Putamen (tissue), 1 donor: ENCODE data around the gene POLR3H.

Experiments
- DNase-seq: peaks from one replicate; pipeline ENCODE4 v3.0.0-alpha.2; 2016; ENCODE audit warnings: low spot score

Gene POLR3H

DNA sequence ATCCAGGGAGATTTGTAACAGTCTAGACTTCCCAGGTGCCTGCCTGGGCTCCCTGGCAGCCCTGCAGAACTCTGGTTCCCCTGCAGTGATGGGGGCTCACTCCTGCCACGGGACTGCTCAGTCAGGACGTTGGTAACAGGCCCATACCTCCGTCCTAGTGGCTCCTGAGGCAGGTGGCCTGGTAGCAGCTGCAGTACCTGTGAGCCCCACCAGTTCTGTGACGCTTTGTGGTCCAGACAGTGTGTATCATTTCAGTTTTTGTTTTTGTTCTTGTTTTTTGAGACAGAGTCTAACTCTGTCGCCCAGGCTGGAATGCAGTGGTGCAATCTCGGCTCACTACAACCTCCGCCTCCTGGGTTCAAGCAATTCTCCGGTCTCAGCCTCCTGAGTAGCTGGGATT lies 27.8 kb downstream of the POLR3H start:
- no peak for DNase-seq

DNA sequence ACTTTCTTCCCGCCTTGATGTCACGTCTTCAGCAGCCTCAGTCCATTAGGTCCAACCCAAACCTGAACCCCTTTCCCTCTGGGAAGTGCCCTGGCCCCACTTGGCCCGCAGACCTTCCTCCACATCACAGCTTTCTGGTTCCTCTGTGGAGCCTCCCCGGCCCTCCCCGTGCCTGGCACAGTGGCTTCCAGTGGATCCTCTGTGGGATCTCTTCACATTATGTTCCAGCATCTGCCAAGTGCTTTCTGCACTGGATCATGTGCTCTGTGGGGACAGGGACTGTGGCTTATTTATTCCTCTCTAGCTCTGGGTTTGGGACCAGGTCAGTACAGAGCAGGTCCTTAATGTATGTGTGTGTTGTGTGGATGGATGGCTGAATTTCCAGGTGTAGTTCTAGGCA lies 30.9 kb downstream of the POLR3H start:
- peak; percentile 60 for DNase-seq

DNA sequence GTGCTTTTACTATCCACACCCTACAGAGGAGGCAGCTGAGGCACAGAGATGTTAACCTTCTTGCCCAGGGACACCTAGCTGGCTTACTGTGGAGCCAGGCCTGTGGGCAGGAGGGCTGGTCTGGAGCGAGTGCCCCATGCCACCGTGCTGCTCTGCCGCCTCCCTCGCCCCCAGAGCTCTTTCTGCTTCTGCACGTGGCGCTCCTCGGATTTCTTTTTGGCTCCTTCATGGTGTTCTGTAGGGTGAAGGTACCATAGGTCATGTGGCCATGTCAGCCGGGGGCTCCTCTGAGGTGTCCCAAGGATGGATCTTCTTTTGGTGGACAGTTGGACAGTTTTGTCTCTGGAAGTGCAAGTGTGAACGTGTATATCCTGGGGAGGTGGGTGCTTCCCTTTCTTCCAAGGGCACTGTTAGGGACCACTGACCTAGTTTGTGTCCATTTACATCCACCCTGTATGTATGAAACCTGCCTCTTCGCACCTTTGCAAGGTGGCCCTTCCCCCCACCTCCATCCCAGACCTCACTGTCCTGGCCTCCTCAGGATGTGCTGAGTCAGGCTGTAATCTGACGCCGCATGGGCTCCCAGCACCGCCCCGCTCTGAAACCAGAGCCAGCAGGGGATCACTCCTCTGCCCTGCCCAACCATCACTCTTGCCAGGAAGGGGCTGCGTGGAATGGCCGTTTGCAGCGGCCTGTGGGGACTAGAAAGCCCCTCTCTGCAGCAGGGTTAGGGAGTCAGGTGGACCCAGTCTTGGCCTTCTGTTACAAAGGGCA lies 31.7 kb downstream of the POLR3H start:
- DNase-seq = no peak

DNA sequence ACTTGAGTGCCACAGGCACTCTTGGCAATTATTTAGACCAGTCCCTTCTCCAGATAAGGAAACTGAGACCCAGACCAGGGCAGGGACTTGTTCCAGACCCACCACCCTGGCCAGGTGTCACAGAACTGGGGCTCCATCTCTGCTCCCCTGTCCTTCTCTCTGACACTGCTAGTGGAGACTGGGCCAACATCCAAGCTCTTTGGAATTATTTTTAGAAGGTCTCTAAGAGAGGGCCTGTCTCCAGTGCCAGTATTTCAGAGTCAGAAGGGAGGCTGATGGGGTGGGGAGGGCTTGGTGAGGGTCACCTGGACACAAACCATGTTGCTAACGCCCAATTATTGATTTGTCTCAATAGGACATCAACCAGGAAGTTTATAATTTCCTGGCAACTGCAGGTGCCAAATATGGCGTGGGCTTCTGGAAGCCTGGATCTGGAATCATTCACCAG lies 32.7 kb downstream of the POLR3H start:
- DNase-seq = no peak

DNA sequence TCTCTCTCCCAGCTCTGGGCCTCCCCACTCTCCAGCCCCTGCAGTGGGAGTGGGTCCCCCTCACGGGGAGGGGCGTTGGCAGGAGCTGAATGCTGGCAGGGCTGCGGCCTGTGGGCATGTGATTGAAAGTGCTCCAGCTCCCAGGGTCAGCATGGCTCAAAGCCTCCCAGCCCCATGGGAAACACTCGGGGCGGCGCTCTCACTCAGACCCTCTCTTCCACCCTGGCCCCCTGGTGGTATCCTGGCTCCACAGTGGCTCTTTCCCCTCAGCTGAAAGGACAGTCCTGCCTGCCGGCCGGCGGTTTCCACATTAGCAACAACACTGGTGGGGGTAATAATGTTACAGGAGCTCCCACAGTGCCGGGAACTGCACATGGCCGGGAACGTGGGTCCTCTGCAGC lies 35.5 kb downstream of the POLR3H start:
- peak; percentile 91 for DNase-seq

DNA sequence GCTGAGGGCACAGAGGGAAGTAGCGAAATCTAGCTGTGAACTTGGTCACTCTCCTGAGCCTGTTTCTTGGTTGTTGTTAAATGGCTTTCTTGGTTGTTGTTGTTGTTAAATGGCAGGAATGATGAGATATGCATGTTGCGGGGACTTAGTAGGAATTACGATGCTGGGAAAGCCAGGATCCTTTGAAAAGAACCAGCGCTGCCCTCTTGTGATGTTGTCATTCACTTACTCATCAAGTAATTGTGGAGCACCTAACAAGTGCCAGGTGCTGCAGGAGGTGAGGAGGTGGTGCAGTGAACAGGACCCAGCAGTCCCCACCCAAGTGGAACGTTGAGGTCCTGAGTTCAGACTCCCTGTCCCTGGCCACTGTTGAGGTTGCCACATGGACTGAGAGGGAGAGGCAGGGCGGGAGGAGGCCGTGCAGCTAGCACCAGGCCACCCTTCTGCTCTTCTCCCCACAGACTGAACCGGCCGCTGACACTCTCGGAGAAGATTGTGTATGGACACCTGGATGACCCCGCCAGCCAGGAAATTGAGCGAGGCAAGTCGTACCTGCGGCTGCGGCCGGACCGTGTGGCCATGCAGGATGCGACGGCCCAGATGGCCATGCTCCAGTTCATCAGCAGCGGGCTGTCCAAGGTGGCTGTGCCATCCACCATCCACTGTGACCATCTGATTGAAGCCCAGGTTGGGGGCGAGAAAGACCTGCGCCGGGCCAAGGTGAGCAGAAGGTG lies 36.8 kb downstream of the POLR3H start:
- DNase-seq = no peak

DNA sequence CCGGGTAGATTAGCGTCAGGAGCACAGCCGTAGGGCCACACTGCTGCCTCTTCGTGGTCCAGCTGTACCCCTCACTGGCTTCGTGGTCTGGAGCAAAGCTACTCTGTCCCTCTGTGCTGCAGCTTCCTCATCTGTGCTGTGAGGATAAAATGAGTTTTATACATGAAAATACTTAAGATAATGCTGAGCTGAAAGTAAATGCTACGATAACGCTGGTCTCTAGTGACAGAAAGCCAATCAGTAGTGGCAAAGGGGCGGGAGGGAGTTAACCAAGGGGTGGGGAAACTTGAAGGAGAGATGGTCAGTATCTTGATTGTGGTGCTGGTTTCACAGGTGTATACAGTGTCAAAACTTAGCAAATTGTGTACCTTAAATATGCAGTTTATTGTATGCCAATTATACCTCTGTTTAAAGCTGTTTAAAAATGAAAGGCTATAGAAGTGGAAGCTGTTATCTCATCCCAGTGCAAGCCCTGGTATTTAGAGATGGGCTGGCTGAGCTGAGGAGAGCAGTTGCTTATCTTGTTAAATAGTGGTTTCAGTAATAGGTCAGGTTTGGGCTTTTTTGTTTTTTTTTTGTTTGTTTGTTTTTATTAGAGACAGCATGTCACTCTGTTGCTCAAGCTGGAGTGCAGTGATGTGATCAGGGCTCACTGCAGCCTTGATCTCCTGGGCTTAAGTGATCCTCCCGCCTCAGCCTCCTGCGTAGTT lies 38.6 kb downstream of the POLR3H start:
- no peak for DNase-seq

DNA sequence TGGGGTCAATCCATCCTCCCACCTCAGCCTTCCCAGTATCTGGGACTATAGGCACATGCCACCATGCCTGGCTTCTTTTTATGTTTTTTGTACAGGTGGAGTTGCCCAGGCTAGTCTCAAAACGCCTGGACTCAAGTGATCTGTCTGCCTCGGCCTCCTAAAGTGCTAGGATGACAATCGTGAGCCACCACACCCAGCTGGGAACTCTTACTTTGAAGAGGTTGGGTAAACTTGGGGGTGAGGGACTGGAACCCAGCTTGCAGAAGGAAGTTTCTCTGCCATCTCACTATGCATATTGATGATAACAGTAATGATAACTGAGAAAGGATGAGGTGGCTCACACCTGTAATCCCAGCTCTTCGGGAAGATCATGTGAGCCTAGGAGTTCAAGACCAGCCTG lies 39.5 kb downstream of the POLR3H start:
- no peak for DNase-seq

DNA sequence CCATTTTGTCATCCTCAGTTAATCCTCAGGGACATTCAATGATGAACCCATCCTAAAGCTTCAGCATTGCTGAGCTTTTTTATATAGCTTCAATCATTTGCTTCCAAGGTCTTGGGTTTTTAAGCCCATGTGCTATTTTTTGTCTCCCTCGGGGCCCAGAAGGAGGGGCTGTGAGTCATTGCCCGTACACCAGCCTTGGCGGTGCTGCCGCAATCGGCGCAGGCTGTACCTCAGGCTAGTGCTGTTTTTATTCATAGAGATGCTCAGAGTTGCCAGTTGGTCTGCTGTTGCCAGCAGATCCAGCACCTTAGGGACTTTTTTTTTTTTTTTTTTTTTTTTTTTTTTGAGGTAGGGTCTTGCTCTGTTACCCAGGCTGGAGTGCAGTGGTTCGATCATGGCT lies 39.9 kb downstream of the POLR3H start:
- DNase-seq = no peak

- DNase-seq = no peak
These were observed 43.1 kb downstream of the POLR3H start for GRCh38 chr22:41501209-41501608.

DNA sequence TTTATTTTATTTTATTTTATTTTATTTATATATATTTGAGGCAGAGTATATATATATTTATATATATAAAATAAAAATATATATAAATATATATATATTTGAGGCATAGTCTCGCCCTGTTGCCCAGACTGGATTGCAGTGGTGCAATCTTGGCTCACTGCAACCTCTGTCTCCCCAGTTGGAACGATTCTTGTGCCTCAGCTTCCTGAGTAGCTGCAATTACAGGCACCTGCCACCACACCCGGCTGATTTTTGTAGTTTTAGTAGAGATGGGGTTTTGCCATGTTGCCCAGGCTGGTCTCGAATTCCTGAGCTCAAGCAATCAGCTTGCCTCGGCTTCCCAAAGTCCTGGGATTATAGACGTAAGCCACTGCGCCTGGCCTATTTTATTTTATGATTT lies 44.0 kb downstream of the POLR3H start:
- DNase-seq = no peak

- no peak for DNase-seq
These were observed 44.5 kb downstream of the POLR3H start for GRCh38 chr22:41499624-41500280.

GRCh38 chr22:41498303-41498835 lies 45.9 kb downstream of the POLR3H start:
- DNase-seq = no peak

DNA sequence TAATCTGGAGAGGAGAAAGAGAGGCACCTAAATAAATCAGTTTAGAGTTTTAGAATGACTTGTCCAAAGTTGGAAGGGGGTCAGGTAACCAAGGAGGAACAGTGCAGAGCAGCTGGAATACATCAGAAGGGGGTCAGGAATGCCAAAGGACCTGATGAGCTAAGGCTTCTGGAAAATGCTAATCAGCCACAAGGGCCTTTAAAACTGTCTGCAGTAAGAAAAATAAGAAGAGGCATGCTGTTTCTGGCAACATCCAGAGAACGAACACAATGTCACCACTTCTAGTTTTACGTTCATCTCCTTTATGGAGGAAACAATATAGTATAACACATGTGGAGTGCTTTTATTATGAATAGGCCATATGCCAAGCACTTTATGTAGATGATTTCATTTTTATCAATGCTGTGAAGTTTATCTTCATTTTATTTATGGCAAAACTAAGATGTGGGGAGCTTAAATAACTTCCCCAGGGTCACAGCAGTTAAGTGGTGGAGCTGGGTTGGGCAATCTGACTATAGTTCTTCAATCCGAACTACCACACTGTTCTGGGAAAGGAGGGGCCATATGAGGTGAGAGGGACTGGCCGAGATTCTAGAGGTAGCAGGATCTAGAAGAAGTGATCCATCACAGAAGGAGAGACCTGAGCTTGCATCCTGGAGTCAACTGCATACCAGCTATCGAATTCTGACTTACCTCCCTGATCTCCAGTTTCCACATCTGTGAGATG lies 52.7 kb downstream of the POLR3H start:
- no peak for DNase-seq

- no peak for DNase-seq
These were observed 55.5 kb downstream of the POLR3H start for GRCh38 chr22:41488596-41489385.

DNA sequence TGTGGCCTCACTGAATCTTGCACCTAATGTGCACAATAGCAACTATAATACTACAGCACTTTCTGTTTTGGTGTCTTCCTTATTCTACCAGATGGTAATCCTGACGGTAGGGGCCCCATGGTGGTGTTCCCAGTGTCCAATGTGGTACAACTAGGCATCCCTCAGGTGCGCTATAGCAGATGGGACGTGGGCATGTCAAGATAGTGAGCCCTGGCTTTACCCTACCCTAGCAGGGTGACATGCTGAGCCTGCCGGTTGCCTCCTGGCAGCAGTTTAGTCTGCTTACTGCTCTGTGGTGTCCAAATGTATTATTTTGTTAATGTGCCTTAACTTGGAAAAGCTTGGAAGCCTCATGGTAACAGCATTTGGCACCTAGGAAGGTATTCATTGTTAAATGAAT lies 56.2 kb downstream of the POLR3H start:
- DNase-seq = no peak

- DNase-seq = no peak
These were observed 57.0 kb downstream of the POLR3H start for GRCh38 chr22:41487037-41487935.

GRCh38 chr22:41485033-41485432 lies 59.2 kb downstream of the POLR3H start:
- no peak for DNase-seq

DNA sequence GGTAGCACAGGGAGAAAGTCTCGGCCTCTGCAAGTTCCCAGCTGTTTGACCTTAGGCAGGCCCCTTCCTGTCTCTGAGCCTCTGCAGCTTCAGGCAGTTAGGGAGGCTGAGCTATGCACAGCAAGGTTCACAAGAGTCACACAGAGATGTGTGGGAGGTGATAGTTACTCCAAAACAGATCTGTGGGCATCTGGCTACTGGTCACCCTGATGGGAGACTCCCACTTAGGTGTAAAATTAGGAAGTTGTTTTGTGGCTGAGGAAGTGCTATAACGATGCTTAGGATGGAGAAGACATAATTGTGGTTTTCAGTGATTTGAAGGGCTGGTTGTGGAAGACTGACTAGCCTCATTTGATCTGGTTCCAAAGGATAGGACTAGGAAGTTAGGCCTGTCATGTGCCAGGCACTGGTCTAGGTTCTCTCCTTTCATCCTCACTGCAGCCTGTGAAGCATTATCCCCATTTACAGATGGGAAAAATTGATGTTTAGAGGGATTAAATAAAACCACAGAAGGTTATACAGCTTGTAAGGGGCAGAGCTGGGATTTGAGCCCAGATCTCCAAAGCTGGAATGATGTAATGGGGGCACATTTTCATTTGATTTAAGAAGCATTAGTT lies 61.8 kb downstream of the POLR3H start:
- no peak for DNase-seq
